T-helper 2 cell treated with Interferon-gamma antibody and Interleukin-4, amounts not matched to agents 5 μg/mL and 100 μg/mL, for 36 hours (primary cell): ENCODE data around the gene LIME1.
A peak's percentile ranks its signal among the peaks of the same experiment; 100 is the strongest.
"Not testable (repeated sequence)": the region's sequence is repeated elsewhere in the genome, so short reads cannot be mapped to it uniquely, and the experiment has no call there.

Source experiments
- DNase-seq: peaks from one replicate; pipeline ENCODE4 v3.0.0; 2021; ENCODE audit warnings: low spot score
- H3K27ac Mint-ChIP-seq: one replicate; pipeline ENCODE4 v1.8.0; 2021; ENCODE audit warnings: mild to moderate bottlenecking, mixed read lengths
- H3K27me3 Mint-ChIP-seq: one replicate; pipeline ENCODE4 v1.8.0; 2021; ENCODE audit warnings: low read depth, mixed read lengths
- H3K36me3 Mint-ChIP-seq: one replicate; pipeline ENCODE4 v1.8.0; 2021; ENCODE audit warnings: low read depth, mixed read lengths
- H3K4me1 Mint-ChIP-seq: one replicate; pipeline ENCODE4 v1.8.0; 2021; ENCODE audit warnings: low read depth, mixed read lengths
- H3K4me3 Mint-ChIP-seq: one replicate; pipeline ENCODE4 v1.8.0; 2022; ENCODE audit warnings: mild to moderate bottlenecking, moderate library complexity, mixed read lengths
- H3K9me3 Mint-ChIP-seq: one replicate; pipeline ENCODE4 v1.8.0; 2021; ENCODE audit warnings: mixed read lengths

The LIME1 gene

DNA sequence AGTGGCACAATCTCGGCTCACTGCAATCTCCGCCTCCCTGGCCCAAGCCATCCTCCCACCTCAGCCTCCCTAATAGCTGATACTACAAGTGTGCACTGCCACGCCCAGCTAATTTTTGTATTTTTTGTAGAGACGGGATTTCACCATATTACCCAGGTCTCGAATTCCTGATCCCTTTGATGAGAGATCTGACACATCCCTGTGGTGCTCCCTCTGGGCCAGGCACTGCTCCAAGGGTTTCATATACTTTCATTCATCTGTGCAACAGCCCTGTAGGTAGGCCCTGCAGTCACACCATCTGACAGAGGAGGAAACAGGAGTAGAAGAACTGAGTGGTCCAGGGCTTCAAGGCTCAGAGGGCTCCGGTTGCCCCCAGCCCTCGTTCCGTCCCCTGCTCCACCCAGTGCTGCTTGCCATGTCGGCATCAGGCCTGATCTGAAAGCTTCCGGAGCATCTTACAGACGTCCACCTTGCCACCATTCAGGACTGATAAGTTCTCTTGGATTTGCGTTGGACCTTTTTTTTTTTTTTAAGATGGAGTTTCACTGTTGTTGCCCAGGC, 25.3 kb upstream of the LIME1 start:
- peaks cover 14% of the 10 kb centered on the region for H3K9me3 Mint-ChIP-seq
- no peak for DNase-seq
- peaks cover 28% of the 10 kb centered on the region for H3K4me1 Mint-ChIP-seq
- H3K4me3 Mint-ChIP-seq: peak overlapping the region; percentile 71
- H3K27me3 Mint-ChIP-seq: no peaks in the 10 kb centered on the region
- H3K36me3 Mint-ChIP-seq: peaks cover 74% of the 10 kb centered on the region
- H3K27ac Mint-ChIP-seq: no peak overlapping the region

DNA sequence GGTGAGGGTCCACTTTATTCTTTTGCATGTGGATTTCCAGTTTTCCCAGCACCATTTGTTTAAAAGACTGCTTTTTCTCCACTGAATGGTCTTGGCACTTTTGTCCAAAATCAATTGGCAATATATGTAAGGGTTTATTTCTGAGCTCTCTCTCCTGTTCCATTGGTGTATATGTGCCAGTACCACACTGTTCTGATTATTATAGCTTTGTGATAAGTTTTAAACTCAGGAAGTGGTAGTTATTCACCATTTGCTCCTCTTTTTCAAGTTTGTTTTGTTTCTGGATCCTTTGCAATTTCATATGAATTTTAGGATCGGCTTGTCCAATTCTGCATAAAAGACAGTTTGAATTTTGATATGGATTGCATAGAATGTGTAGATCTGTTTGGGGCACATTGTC, 24.3 kb upstream of the LIME1 start:
- Mint-ChIP-seq H3K36me3 (peaks cover 74% of the 10 kb centered on the region), H3K27ac (no peak overlapping the region), H3K27me3 (no peaks in the 10 kb centered on the region), H3K4me1 (peaks cover 19% of the 10 kb centered on the region), H3K4me3 (no peak overlapping the region), H3K9me3 (peaks cover 17% of the 10 kb centered on the region)
- no peak for DNase-seq

DNA sequence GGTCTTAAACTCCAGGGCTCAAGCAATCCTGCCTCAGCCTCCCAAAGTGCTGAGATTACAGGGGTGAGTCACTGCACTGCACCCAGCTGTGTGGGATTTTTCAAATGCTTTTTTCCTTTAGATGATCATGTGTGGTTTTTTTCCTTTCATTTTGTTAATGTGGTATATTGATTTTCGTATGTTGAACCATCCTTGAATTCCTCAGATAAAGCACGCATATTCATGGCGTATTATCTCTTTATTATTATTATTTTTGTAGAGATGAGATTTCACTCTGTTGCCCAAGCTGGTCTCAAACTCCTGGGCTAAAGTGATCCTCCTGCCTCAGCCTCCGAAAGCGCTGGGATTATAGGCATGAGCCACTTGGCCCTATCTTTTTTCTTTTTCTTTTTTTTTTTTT, 21.6 kb upstream of the LIME1 start:
- H3K9me3 Mint-ChIP-seq: peaks cover 28% of the 10 kb centered on the region
- H3K4me3 Mint-ChIP-seq: no peak overlapping the region
- H3K27me3 Mint-ChIP-seq: no peaks in the 10 kb centered on the region
- H3K36me3 Mint-ChIP-seq: peaks cover 77% of the 10 kb centered on the region
- no peak for DNase-seq
- peaks cover 11% of the 10 kb centered on the region for H3K4me1 Mint-ChIP-seq
- no peak overlapping the region for H3K27ac Mint-ChIP-seq

DNA sequence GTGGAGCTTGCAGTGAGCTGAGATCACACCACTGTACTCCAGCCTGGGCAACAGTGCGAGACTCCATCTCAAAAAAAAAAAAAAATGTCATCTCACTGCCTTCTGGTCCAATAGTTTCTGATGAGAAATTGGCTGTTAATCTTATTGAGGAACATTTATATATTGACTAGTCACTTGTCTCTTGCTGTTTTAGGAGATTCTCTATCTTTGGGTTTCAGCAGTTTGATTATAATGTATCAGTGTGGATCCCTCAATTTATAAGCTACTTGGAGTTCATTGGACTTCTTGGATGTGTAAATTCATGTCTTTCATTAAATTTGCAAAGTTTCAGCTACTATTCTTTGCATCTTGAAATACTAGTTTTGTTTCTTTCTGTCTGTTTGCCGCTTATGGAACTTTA, 17.5 kb upstream of the LIME1 start:
- Mint-ChIP-seq H3K9me3 (peaks cover 24% of the 10 kb centered on the region), H3K4me1 (peaks cover 8% of the 10 kb centered on the region), H3K36me3 (peaks cover 77% of the 10 kb centered on the region), H3K4me3 (no peak overlapping the region), H3K27ac (no peak overlapping the region), H3K27me3 (no peaks in the 10 kb centered on the region)
- DNase-seq: no peak

DNA sequence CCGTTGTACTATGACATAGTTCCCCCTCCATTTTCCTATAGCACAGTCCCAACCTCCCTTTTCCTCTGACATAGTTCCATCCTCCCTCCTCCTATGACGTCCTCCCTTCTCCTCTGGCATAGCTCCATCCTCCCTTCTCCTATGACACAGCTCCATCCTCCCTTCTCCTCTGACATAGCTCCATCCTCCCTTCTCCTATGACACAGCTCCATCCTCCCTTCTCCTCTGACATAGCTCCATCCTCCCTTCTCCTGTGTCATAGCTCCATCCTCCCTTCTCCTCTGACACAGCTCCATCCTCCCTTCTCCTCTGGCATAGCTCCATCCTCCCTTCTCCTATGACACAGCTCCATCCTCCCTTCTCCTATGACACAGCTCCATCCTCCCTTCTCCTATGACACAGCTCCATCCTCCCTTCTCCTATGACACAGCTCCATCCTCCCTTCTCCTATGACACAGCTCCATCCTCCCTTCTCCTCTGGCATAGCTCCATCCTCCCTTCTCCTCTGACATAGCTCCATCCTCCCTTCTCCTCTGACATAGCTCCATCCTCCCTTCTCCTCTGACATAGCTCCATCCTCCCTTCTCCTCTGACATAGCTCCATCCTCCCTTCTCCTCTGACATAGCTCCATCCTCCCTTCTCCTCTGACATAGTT, 13.4 kb upstream of the LIME1 start:
- H3K4me3 Mint-ChIP-seq, H3K27me3 Mint-ChIP-seq: not testable (repeated sequence)
- H3K4me1 Mint-ChIP-seq: peaks cover 17% of the 10 kb centered on the region

DNA sequence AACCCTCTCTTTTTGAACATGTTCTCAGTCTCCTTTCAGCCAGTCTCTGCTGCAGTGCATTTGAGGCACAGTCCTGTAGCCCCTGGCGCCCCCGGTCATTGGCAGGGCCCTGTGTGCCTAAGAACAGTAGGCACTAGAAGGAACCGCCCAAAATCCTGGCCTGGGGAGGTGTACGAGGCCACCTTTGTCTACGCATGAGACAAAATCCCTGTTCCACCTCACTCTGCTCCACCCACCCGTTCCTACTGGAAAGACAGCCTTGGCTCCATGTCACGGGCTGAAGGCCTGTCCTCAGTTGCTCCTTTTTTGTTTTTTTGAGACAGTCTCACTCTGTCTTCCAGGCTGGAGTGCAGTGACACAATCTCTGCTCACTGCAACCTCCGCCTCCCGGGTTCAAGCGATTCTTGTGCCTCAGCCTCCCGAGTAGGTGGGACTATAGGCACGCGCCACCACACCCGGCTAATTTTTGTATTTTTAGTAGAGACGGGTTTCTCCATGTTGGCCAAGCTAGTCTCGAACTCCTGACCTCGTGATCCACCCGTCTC, 6.2 kb upstream of the LIME1 start:
- H3K4me1 Mint-ChIP-seq: peaks cover 38% of the 10 kb centered on the region
- not testable (repeated sequence) for H3K27ac Mint-ChIP-seq, H3K9me3 Mint-ChIP-seq, DNase-seq, H3K27me3 Mint-ChIP-seq, H3K4me3 Mint-ChIP-seq
- H3K36me3 Mint-ChIP-seq: peaks cover 44% of the 10 kb centered on the region

More for the DNA sequence above, 13.4 kb upstream of the LIME1 start:
- Mint-ChIP-seq H3K9me3 (peaks cover 17% of the 10 kb centered on the region), H3K36me3 (peaks cover 70% of the 10 kb centered on the region)
- DNase-seq, H3K27ac Mint-ChIP-seq: not testable (repeated sequence)

DNA sequence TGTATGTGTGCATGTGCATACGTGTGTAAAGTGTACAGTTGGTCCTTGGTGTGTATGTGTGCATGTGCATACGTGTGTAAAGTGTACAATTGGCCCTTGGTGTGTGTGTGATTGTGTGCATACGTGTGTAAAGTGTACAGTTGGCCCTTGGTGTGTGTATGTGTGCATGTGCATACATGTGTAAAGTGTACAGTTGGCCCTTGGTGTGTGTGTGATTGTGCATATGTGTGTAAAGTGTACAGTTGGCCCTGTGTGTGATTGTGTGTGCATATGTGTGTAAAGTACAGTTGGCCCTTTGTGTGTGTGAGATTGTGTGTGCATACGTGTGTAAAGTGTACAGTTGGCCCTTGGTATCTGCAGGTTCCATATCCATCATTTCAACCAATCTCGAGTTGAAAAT, 5.1 kb upstream of the LIME1 start:
- Mint-ChIP-seq H3K27me3 (no peaks in the 10 kb centered on the region), H3K4me3 (no peak overlapping the region)

DNA sequence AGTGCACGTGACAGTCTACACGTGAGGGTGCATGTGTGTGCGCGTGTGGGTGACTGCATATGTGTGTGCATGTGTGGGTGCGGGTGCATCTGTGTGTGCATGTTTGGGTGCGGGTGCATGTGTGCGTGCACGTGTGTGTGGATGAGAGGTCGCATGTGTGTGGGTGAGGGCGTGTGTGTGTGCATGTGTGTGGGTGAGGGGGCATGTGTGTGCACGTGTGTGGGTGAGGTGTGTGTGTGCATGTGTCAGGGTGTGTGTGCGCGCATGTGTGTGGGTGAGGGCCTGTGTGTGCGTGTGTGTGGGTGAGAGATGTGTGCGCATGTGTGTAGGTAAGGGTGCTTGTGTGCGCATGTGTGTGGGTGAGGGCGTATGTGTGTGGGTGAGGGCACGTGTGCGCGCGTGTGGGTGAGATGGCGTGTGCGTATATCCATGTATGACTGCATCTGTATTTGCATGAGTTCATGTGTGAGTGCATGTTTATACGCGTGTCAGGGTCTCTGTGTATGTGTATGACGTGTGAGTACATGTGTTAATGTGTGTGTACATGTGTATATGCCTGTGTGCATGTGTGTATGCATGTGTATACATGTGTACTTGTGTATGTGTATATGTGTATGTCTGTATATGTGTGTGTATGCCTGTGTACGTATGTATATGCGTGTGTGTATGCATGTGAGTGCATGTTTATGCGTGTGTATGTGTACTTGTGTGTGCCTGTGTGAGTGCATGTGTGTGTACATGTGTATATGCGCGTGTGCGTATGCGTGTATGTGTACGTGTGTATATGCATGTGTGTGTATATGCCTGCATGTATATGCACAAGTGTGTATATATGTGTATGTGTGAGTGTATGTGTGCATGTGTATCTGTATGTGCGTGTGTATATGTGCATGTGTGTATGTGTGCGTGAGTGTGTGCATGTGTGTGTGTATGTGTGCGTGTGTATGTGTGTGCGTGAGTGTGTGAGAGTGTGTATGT, 4.1 kb upstream of the LIME1 start:
- peaks cover 37% of the 10 kb centered on the region for H3K36me3 Mint-ChIP-seq
- no peaks in the 10 kb centered on the region for H3K27me3 Mint-ChIP-seq
- DNase-seq: no peak
- H3K4me1 Mint-ChIP-seq: peaks cover 44% of the 10 kb centered on the region
- H3K4me3 Mint-ChIP-seq: no peak overlapping the region
- no peak overlapping the region for H3K27ac Mint-ChIP-seq
- no peaks in the 10 kb centered on the region for H3K9me3 Mint-ChIP-seq

More for the DNA sequence above, 5.1 kb upstream of the LIME1 start:
- Mint-ChIP-seq H3K27ac (no peak overlapping the region), H3K9me3 (peaks cover 4% of the 10 kb centered on the region), H3K4me1 (peaks cover 46% of the 10 kb centered on the region), H3K36me3 (peaks cover 43% of the 10 kb centered on the region)
- DNase-seq: no peak

DNA sequence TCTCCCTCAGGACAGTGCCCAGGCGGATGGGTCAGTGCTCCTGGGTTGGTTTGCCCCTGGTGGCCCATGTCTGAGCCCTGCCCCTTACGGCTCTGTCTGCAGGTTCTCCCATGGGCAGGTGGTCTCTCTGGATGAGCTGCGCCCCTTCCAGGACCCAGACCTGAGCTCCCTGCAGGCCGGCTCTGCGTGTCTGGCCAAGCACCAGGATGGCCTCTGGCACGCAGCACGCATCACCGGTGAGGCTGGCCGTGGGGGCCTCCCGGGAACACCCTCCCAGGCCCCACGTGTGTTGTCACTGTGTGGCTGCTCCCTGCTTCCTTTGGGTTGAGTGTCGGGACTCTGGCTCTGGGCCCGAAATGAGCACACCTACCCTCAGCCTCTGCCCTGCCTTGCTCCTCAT, 3.3 kb upstream of the LIME1 start:
- no peak overlapping the region for H3K4me3 Mint-ChIP-seq
- H3K27ac Mint-ChIP-seq: no peak overlapping the region
- no peaks in the 10 kb centered on the region for H3K9me3 Mint-ChIP-seq
- H3K36me3 Mint-ChIP-seq: peaks cover 32% of the 10 kb centered on the region
- peaks cover 40% of the 10 kb centered on the region for H3K4me1 Mint-ChIP-seq
- no peaks in the 10 kb centered on the region for H3K27me3 Mint-ChIP-seq
- DNase-seq: no peak

DNA sequence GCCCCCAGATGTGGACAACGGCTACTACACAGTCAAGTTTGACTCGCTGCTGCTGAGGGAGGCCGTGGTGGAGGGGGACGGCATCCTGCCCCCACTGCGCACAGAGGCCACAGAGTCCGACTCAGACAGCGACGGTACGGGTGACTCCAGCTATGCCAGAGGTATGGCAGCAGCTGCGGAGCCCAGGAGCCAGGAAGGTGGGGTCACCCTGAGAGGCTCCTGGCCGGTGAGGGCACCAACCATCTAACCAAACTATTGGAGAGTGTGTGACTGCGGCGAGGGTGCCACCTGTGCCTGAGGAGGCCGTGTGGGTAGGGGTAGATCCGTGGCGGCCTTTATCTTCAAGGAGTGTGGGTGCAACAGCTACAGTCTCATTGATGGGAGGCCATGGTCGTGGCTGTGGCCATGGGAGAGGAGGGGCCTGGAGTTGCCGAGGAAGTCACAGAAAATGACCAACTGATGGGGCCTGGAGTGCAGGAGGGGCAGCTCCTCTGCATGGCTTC, 2.8 kb upstream of the LIME1 start:
- no peaks in the 10 kb centered on the region for H3K9me3 Mint-ChIP-seq
- H3K36me3 Mint-ChIP-seq: peaks cover 27% of the 10 kb centered on the region
- H3K4me3 Mint-ChIP-seq: peak overlapping the region; percentile 37
- DNase-seq: peak; percentile 3
- H3K27ac Mint-ChIP-seq: peak overlapping the region; percentile 81
- H3K27me3 Mint-ChIP-seq: no peaks in the 10 kb centered on the region
- H3K4me1 Mint-ChIP-seq: peaks cover 36% of the 10 kb centered on the region

DNA sequence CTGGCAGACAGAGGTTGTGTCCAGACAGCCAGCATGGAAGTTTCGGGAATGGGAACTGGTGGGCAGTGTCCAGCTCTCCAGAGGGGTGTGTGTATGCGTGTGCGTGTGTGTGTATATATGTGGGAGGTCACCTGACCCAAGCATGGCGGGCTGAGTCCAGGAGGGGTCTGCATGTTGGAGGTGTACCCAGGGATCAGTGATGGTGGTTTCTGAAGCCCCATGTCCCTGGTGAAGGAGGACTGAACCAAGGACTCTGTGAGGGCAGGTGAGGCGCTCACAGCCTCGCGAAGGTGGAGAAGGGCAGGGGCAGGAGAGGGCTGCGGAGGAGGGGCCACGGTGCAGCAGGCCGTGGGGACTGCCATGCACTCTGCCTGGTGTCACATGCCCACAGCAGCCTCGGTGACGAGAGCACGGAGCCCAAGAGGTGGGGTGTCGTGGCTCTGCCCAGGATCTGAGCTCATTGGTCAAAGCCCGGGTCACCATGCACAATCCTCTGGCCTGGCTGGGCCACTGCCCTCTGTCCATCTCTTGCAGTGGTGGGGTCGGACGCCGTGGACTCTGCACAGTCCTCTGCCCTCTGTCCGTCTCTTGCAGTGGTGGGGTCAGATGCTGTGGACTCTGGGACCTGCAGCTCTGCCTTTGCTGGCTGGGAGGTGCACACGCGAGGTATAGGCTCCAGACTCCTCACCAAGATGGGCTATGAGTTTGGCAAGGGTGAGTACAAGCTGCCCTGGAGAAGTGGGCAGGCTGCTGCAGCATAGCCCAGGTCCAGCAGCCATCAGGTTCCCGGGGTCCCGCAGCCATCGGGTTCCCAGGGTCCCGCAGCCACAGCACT, 2.1 kb upstream of the LIME1 start:
- no peaks in the 10 kb centered on the region for H3K27me3 Mint-ChIP-seq
- peaks cover 31% of the 10 kb centered on the region for H3K4me1 Mint-ChIP-seq
- no peaks in the 10 kb centered on the region for H3K9me3 Mint-ChIP-seq
- DNase-seq: peak; percentile 4
- H3K27ac Mint-ChIP-seq: peak overlapping the region; percentile 81
- peak overlapping the region; percentile 37 for H3K4me3 Mint-ChIP-seq
- peaks cover 24% of the 10 kb centered on the region for H3K36me3 Mint-ChIP-seq

DNA sequence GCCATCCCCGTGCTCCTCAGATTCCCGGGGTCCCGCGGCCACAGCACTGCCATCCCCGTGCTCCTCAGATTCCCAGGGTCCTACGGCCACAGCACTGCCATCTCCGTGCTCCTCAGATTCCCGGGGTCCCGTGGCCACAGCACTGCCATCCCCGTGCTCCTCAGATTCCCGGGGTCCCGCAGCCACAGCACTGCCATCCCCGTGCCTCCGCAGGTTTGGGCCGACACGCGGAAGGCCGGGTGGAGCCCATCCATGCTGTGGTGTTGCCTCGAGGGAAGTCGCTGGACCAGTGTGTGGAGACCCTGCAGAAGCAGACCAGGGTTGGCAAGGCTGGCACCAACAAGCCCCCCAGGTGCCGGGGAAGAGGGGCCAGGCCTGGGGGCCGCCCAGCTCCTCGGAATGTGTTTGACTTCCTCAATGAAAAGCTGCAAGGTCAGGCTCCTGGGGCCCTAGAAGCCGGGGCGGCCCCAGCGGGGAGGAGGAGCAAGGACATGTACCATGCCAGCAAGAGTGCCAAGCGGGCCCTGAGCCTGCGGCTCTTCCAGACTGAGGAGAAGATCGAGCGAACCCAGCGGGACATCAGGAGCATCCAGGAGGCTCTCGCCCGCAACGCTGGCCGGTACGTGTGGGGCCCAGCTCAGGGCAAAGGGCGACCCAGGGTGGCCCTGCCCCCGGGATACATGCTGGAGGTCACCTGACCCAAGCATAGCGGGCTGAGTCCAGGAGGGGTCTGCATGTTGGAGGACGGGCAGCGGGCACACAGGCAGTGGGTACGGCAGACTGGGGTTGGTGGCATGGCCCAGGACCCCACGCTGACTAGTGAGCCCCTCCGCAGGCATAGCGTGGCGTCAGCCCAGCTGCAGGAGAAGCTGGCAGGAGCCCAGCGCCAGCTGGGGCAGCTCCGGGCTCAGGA, 1.3 kb upstream of the LIME1 start:
- H3K9me3 Mint-ChIP-seq: no peaks in the 10 kb centered on the region
- peak overlapping the region; percentile 90 for H3K4me3 Mint-ChIP-seq
- no peaks in the 10 kb centered on the region for H3K27me3 Mint-ChIP-seq
- peaks cover 19% of the 10 kb centered on the region for H3K36me3 Mint-ChIP-seq
- peaks cover 22% of the 10 kb centered on the region for H3K4me1 Mint-ChIP-seq
- peak overlapping the region; percentile 88 for H3K27ac Mint-ChIP-seq
- DNase-seq: no peak
